Rectal smooth muscle tissue (tissue), 1 donor: ENCODE results near the gene PPP2R5E.

ENCODE experiments used
- H3K27ac ChIP-seq: one replicate; pipeline ENCODE4 v1.7.0; 2013; ENCODE audit warnings: low read depth, low read length, inconsistent platforms
- H3K27me3 ChIP-seq: one replicate; pipeline ENCODE4 v1.7.0; 2013; ENCODE audit warnings: low read length; ENCODE audit not compliant: control insufficient read depth, insufficient read depth
- H3K36me3 ChIP-seq: one replicate; pipeline ENCODE4 v1.7.0; 2013; ENCODE audit warnings: low read length; ENCODE audit not compliant: control insufficient read depth, insufficient read depth
- H3K4me1 ChIP-seq: one replicate; pipeline ENCODE4 v1.7.0; 2013; ENCODE audit warnings: low read length; ENCODE audit not compliant: control insufficient read depth, insufficient read depth
- H3K4me3 ChIP-seq: one replicate; pipeline ENCODE4 v1.7.0; 2013; ENCODE audit warnings: low read length
- H3K9ac ChIP-seq: one replicate; pipeline ENCODE4 v1.7.0; 2013; ENCODE audit warnings: low read length

Gene PPP2R5E

DNA sequence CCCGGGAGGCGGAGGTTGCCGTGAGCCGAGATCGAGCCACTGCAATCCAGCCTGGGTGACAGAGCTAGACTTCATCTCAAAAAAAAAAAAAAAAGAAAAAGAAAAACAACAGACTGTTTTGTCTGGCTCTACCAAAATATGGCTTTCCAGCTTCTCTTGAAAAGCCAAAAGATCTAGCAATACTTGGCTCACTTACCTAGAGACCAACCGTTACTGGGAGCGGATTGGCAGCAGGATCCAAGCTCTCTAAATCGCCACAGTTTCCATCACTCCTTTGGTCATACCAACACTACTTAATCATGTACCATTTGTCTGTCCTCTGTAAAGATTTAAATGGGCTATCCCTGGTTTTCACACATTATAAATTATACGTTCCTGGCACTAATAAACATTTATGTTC lies 136.8 kb downstream of the PPP2R5E start:
- no peak overlapping the region for H3K27ac ChIP-seq
- no peaks in the 10 kb centered on the region for H3K36me3 ChIP-seq
- H3K9ac ChIP-seq, result no peak overlapping the region
- H3K4me3 ChIP-seq, result no peak overlapping the region
- H3K4me1 ChIP-seq, result peaks cover 23% of the 10 kb centered on the region
- no peaks in the 10 kb centered on the region for H3K27me3 ChIP-seq

DNA sequence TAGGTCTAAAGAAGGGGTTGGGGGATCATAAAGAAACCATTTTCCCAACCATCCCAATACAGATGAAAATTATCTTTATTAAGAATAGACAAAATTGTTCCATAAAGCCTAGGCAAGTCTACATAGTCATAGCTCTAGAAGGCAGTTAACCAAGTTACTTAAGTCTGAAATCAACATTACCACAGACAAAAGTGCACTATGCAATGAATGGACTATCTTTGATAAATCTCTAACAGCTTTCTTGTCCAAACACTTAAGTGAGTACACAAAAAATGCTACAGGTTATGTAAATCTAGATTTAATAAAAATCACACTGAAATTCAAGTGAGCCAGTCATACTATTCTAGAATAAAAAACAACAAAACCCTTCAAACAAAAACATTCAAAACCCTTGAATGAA lies 137.5 kb downstream of the PPP2R5E start:
- H3K27ac ChIP-seq, result no peak overlapping the region
- H3K9ac ChIP-seq, result no peak overlapping the region
- H3K27me3 ChIP-seq, result no peaks in the 10 kb centered on the region

DNA sequence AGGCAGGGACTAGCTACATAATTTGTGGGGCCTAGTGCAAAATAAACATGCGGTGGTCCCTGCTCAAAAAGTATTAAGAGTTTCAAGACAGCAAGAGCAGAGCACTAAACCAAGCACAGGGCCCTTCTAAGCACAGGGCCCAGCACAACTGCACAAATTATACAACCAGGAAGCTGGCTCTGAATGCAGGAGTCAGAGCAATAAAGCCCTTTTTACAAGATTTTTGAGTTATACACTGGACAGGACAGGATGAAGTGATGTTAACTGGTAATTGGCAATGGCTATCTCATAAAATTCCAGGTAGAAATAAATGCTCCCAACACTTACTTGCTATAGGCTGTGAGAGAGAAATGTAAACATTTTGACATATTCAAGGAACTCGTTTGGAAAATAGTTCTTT lies 138.3 kb downstream of the PPP2R5E start:
- Histone ChIP-seq H3K27ac (no peak overlapping the region), H3K36me3 (no peaks in the 10 kb centered on the region), H3K4me3 (no peak overlapping the region), H3K9ac (no peak overlapping the region), H3K27me3 (no peaks in the 10 kb centered on the region), H3K4me1 (peaks cover 28% of the 10 kb centered on the region)

More for the DNA sequence above, 137.5 kb downstream of the PPP2R5E start:
- Histone ChIP-seq H3K36me3 (no peaks in the 10 kb centered on the region), H3K4me1 (peaks cover 28% of the 10 kb centered on the region), H3K4me3 (no peak overlapping the region)

DNA sequence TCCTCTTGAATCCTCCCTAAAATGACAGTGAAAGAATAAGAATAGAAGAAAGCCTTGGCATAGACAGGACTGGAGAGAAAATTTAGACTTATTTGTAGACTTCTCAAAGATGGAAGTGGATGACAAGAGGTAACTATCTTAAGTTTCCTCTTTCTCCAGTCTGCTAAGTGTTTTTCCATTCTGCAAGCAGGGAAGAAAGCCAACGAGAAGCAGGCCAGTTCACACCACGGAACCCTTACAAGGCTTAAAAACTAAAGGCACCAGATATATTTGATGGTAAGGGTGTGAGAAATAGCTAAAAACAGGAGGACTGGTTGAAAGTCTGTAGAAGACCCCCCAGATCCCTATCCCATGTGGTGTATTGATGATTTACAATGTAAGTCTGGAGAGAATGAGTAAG lies 141.5 kb downstream of the PPP2R5E start:
- Histone ChIP-seq H3K4me1 (peaks cover 28% of the 10 kb centered on the region), H3K4me3 (no peak overlapping the region), H3K27me3 (no peaks in the 10 kb centered on the region), H3K36me3 (no peaks in the 10 kb centered on the region), H3K27ac (no peak overlapping the region), H3K9ac (no peak overlapping the region)

DNA sequence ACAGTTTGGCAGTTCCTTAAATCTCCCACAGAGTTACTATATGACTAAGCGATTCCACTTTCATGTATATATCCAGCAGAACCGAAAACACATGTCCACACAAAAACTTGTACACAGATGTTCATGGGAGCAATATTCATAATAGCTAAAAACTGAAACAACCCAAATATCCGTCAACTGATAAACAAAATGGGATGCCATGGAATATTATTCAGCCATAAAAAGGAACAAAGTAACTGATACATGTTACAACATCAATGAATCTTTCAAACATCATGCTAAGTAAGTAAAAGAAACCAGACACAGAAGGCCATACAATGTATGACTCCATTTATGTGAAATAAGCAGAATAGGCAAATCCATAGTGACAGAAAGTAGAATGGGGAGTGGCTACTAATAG lies 144.2 kb downstream of the PPP2R5E start:
- Histone ChIP-seq H3K27me3 (no peaks in the 10 kb centered on the region), H3K4me3 (no peak overlapping the region), H3K27ac (no peak overlapping the region), H3K36me3 (no peaks in the 10 kb centered on the region), H3K4me1 (peaks cover 20% of the 10 kb centered on the region), H3K9ac (no peak overlapping the region)

DNA sequence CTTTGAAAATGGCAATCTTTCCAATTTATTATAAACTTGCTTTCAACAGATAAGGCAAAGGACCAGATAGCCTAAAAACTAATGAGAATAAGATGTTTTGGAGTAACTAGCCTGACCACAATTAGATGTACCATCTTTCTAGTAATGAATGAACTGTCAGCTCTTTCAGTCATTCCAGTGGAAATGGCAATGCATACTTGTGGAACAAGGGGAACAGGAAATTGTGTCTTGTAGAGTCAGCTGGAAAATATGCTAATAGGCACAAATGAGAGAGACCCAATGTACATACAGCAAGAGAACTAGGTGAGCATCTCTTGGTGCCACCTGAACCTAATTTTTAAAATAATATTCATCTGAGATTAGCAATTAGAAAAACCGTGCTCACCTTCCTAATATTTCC lies 148.3 kb downstream of the PPP2R5E start:
- Histone ChIP-seq H3K27ac (no peak overlapping the region), H3K36me3 (peaks cover 8% of the 10 kb centered on the region), H3K27me3 (no peaks in the 10 kb centered on the region), H3K4me1 (no peaks in the 10 kb centered on the region), H3K4me3 (no peak overlapping the region), H3K9ac (no peak overlapping the region)

DNA sequence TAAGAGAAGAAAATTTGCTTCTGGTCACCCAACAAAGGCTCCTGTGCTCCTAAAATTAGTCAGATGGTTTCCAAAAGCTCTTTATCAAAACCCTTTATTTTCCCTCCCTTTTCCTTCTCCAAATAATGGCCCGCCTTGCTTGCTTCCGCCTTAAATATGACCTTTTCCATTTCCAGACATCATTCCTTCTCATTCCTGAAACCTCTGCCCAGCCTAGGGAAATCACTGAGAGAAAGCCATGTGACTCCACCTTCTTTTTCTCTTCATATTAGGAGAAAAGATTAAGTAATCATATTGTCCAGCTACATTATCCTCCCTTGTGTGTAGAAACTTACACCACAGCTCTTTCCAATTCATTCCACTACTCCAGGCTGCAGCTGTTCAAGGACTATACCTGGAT lies 148.7 kb downstream of the PPP2R5E start:
- H3K36me3 ChIP-seq, result peaks cover 8% of the 10 kb centered on the region
- no peaks in the 10 kb centered on the region for H3K27me3 ChIP-seq
- H3K27ac ChIP-seq, result no peak overlapping the region
- H3K9ac ChIP-seq, result no peak overlapping the region
- no peaks in the 10 kb centered on the region for H3K4me1 ChIP-seq
- H3K4me3 ChIP-seq, result no peak overlapping the region

DNA sequence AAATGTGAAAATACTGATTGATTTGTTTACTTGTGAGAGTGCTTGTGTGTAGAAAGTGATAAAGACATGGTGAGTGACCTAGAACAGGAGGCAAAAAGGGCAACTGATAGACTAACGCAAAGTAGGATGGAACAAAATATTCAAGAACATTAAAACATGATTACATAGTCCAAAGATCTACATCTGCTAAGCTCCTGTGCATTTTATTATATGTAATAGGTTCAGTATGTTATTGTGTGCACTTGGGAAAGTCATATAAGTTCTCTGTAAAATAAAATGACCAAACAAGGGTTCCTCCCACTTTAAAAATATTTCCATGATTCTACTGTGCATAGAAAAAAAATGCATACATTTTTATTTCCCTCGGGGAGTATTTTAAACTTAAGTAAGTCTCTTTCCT lies 150.2 kb downstream of the PPP2R5E start:
- Histone ChIP-seq H3K4me1 (no peaks in the 10 kb centered on the region), H3K36me3 (peaks cover 8% of the 10 kb centered on the region), H3K4me3 (no peak overlapping the region), H3K27ac (no peak overlapping the region), H3K27me3 (no peaks in the 10 kb centered on the region), H3K9ac (no peak overlapping the region)

DNA sequence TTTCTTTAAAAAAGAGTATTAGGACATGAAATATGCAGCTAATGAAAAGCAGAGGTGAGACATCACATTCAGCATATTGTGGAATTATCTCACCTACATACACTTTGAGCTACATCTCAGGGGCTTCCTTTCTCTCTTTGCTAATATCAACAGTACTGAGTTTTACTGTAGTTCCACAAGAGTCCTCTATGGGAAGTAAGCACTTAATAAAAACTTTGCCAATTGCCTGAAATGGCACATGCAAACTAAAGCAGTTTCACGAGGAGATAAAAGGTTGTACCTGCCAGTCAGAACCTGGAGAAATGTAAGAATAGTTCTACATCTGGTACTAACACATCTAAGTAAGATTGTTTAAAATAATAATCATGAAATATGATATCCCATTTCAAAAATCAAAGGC lies 150.9 kb downstream of the PPP2R5E start:
- no peak overlapping the region for H3K4me3 ChIP-seq
- peaks cover 8% of the 10 kb centered on the region for H3K36me3 ChIP-seq
- H3K27ac ChIP-seq, result no peak overlapping the region
- no peaks in the 10 kb centered on the region for H3K4me1 ChIP-seq
- no peak overlapping the region for H3K9ac ChIP-seq
- no peaks in the 10 kb centered on the region for H3K27me3 ChIP-seq

DNA sequence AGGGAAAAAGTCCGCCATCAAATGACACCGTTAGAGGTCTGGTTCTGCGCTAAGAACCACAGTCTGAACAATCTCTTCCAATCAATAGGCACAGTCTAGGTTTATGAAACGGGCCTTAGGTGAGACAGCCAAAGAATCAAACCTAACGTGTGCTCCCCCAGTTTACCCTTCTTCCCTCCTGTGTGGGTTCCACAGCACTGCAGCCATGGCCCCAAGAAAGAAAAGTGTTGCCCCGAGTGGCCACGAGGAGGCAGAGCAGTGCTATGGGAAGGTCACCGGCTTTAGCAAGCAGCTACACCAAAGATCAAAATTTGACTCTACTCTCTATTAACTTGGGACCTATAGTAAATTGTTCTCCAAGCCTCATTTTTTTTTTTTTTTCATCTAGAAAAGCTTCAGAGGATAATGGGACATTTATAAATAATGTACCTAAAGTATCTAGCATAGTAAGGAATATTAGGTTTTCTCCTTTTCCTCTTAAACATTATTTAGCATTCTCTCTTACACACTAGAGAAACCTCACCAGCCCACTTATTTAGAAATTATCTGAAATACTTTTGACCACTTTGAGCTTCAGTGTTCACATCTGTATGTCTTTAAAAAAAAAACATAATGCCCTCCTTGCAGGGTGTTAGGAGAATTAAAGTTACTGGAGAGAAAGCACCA lies 154.3 kb downstream of the PPP2R5E start:
- Histone ChIP-seq H3K4me1 (no peaks in the 10 kb centered on the region), H3K27ac (no peak overlapping the region), H3K9ac (no peak overlapping the region), H3K4me3 (no peak overlapping the region), H3K36me3 (peaks cover 22% of the 10 kb centered on the region), H3K27me3 (no peaks in the 10 kb centered on the region)

DNA sequence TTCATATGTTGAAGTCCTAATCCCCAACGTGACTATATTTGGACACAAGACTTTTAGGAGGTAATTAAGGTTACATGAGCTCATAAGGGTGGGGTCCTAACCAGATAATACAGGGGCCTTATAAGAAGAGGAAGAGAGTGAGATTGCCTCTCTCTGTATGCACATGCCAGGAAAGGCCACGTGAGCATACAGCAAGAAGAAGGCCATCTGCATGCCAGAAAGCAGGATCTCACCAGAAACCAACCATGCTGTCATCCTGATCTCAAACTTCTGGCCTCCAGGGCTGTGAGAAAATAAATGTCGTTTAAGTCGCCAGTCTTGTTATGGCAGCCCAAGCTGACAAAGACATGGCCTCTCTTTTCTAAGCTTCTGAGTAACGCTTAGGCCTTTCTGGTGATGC lies 155.5 kb downstream of the PPP2R5E start:
- Histone ChIP-seq H3K4me1 (no peaks in the 10 kb centered on the region), H3K4me3 (no peak overlapping the region), H3K27ac (no peak overlapping the region), H3K36me3 (peaks cover 23% of the 10 kb centered on the region), H3K9ac (no peak overlapping the region), H3K27me3 (no peaks in the 10 kb centered on the region)

DNA sequence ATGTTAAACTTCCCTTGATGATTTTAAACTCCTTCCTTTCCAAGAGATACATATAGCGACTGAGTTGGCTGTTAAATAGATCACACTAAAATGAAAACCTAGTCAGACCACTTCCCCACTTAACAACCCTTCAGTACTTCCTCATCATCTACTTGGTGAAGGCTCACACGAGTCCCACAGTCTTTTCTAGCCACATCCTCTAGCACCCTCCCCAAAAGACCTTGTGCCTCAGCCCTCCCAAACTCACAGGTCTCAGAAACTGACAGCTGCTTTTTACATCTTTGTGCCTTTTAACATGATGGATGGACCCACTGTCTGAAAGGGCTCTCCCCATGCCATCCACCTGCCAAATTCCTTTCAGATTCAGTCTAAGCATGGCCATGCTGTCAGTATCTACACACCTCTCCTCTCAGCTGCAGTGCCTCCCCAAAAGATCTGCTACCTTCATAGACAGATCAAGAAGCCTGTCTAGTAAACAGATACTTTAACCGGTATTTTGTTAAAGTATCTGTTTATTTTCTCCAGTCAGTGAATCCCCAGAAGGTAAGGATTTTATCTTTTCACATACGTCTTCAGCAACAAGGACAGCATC lies 159.3 kb downstream of the PPP2R5E start:
- no peak overlapping the region for H3K4me3 ChIP-seq

DNA sequence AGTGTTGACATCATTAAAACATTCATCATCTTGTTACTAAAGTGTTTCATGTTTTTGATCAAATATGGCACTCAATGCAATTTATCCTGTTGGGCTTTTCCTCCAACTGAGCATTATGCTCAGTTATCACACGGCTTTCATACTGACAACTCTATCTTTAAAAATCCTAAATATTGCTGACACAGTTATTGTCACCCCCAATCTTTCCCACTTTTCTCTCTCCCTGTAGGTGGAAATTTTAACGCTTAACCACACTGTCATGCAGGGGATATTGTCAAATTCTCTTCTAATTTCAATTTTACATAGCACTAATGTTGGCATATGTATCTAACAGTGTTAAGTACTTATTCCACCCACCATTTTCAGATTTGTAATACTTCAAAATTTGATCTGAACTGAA lies 164.7 kb downstream of the PPP2R5E start:
- no peaks in the 10 kb centered on the region for H3K4me1 ChIP-seq
- no peak overlapping the region for H3K9ac ChIP-seq
- peaks cover 5% of the 10 kb centered on the region for H3K36me3 ChIP-seq
- no peak overlapping the region for H3K4me3 ChIP-seq
- no peak overlapping the region for H3K27ac ChIP-seq
- H3K27me3 ChIP-seq, result no peaks in the 10 kb centered on the region

More for the DNA sequence above, 159.3 kb downstream of the PPP2R5E start:
- Histone ChIP-seq H3K9ac (no peak overlapping the region), H3K27ac (no peak overlapping the region), H3K27me3 (no peaks in the 10 kb centered on the region), H3K4me1 (no peaks in the 10 kb centered on the region), H3K36me3 (peaks cover 22% of the 10 kb centered on the region)
